Activated T-cell treated with anti-CD3 and anti-CD28 coated beads, Interleukin-2, amount 50 U/mL, for 24 hours (primary cell): Measurements from ENCODE around the gene ACAP3.

Source experiments
- DNase-seq: peaks from one replicate; pipeline ENCODE4 v3.0.0-alpha.2; 2020
- H3K27ac Mint-ChIP-seq: 2 replicates; pipeline ENCODE4 v1.8.0; 2020; ENCODE audit warnings: mild to moderate bottlenecking, mixed read lengths
- H3K27me3 Mint-ChIP-seq: 2 replicates; pipeline ENCODE4 v1.8.0; 2020; ENCODE audit warnings: mixed read lengths
- H3K36me3 Mint-ChIP-seq: 2 replicates; pipeline ENCODE4 v1.8.0; 2020; ENCODE audit warnings: low read depth, mixed read lengths
- H3K4me1 Mint-ChIP-seq: 2 replicates; pipeline ENCODE4 v1.8.0; 2020; ENCODE audit warnings: low read depth, mixed read lengths
- H3K4me3 Mint-ChIP-seq: 2 replicates; pipeline ENCODE4 v1.8.0; 2020; ENCODE audit warnings: mild to moderate bottlenecking, moderate library complexity, mixed read lengths
- H3K9me3 Mint-ChIP-seq: 2 replicates; pipeline ENCODE4 v1.8.0; 2020; ENCODE audit warnings: mixed read lengths

Gene ACAP3

DNA sequence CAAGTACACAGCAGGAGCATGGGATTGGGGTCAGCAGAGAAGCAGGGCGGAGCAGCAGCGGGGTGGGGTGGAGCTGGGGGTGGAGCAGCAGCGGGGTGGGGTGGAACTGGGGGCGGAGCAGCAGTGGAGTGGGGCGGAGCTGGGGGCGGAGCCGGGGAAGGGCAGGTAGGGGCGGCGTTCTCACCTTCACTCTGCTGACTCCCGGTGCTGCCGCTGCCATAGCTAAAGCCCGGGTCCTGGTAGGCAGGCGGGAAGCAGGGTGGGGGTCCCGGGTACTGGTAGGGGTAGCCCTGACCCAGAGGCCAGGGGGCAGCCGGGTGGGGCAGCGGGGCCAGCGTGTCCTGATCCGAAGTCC, 30.0 kb upstream of the ACAP3 start:
- no peaks in the 10 kb centered on the region for H3K27me3 Mint-ChIP-seq

DNA sequence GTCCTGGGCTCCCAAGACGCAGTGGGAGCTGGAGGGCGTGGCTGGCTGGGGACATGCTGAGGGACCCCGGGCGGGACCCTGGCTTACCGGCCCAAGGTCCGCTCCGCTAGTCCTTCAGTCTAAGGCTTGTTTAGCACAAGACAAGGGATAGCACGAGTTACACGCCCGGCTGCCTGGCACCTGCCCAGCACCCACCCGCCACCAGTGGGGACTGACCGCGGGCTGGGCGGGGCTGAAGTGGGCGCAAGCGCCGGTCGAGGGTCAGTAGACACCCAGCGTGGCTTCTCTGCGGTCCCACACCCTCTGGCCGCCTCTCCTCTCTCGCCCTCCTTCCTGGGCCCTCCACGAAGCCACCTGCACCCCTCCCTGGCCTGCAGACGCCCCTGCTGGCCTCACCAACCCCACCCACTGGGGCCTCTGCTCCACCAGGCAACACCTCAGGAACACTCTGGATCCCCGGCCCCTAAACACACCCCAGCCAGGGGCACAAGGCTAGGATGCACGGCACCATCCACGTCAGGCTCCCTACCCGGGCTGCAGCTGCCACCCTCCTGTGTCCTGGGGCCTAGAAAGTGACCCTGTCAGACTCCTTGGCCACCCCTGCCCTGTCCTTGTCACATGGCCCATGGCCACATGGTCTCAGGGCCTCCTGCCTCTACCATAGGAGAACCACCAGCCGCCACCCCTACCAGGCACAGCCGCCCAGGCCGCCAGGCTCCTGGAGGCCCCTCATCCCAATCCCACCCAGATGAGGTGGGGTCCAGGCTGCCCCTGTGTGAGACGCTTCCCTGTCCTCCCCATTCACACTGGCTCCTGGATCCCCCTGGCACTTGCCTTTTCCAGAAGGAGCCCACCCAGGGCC, 29.4 kb upstream of the ACAP3 start:
- H3K27me3 Mint-ChIP-seq = no peaks in the 10 kb centered on the region
- no peak overlapping the region for H3K4me3 Mint-ChIP-seq
- peaks cover 46% of the 10 kb centered on the region for H3K36me3 Mint-ChIP-seq
- no peak for DNase-seq
- no peak overlapping the region for H3K27ac Mint-ChIP-seq
- no peaks in the 10 kb centered on the region for H3K4me1 Mint-ChIP-seq
- H3K9me3 Mint-ChIP-seq = no peaks in the 10 kb centered on the region

More for the DNA sequence above, 30.0 kb upstream of the ACAP3 start:
- Mint-ChIP-seq H3K4me1 (no peaks in the 10 kb centered on the region), H3K36me3 (peaks cover 46% of the 10 kb centered on the region), H3K4me3 (no peak overlapping the region), H3K27ac (no peak overlapping the region), H3K9me3 (no peaks in the 10 kb centered on the region)
- DNase-seq = peak; percentile 68

DNA sequence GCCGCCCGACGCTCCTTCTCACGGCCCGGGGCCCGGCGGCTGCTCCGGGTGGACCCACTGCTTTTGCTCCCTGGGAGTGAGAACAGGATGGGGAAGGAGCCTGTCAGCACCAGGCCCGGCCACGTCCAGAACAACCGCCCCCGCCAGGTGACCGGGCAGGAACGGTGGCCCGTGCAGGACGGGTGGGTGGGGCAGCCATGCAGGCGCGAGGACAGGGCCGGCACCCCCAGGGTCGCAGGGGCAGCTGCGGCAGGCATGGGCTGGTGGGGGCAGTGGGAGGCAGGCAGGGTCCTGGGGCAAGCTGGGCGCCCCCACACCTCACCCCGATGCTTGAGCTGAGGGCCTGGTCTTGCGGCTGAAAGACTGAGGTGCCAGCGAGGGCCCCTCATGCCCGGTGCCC, 28.7 kb upstream of the ACAP3 start:
- Mint-ChIP-seq H3K9me3 (no peaks in the 10 kb centered on the region), H3K27me3 (no peaks in the 10 kb centered on the region), H3K27ac (no peak overlapping the region), H3K4me3 (no peak overlapping the region), H3K4me1 (no peaks in the 10 kb centered on the region), H3K36me3 (peaks cover 41% of the 10 kb centered on the region)
- DNase-seq = no peak

DNA sequence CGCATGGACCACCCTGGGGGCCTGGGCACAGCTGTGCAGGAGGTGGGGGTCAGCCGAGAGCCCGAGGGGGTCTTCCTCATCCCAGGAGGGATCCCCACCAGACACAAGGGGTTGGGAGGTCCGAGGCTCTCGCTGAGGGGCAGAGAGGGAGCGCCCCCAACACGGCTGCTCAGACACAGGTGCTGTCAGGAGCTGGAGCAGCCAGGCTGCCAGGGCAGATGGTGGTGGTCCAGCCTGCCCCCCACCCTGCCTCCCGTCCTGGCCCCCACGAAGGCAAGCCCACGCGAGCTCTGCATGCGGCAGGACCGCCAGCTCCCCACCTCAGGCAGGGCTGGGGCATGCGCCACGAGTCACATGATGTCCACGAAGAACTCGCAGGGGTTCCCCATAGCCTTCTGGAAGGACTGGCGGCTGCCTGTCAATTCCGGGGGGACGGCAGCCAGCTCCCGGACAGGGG, 28.1 kb upstream of the ACAP3 start:
- H3K27ac Mint-ChIP-seq = no peak overlapping the region
- no peaks in the 10 kb centered on the region for H3K4me1 Mint-ChIP-seq
- no peak overlapping the region for H3K4me3 Mint-ChIP-seq
- H3K27me3 Mint-ChIP-seq = no peaks in the 10 kb centered on the region
- no peaks in the 10 kb centered on the region for H3K9me3 Mint-ChIP-seq
- no peak for DNase-seq
- H3K36me3 Mint-ChIP-seq = peaks cover 35% of the 10 kb centered on the region

DNA sequence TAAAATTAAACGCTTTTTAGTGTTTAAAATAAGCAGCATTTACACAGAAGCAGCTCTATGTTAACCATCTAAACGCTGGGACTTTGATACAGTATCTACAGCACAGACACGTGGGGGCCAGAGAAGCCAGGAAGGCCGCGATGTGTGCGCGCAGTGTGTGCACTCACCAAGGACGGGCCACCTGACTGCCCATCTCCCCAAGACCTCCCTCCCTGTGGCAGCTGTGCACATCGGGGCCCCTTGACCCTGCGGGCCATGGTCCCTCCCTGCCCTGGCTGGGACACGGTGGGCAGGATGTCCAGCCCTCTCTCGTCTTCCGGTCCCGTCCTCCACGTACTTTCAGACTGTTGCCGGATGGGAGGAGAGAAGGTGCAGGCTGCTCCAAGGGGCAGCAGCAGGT, 27.6 kb upstream of the ACAP3 start:
- Mint-ChIP-seq H3K9me3 (no peaks in the 10 kb centered on the region), H3K27me3 (no peaks in the 10 kb centered on the region), H3K27ac (no peak overlapping the region), H3K4me3 (no peak overlapping the region), H3K4me1 (no peaks in the 10 kb centered on the region), H3K36me3 (peaks cover 30% of the 10 kb centered on the region)
- DNase-seq = no peak

DNA sequence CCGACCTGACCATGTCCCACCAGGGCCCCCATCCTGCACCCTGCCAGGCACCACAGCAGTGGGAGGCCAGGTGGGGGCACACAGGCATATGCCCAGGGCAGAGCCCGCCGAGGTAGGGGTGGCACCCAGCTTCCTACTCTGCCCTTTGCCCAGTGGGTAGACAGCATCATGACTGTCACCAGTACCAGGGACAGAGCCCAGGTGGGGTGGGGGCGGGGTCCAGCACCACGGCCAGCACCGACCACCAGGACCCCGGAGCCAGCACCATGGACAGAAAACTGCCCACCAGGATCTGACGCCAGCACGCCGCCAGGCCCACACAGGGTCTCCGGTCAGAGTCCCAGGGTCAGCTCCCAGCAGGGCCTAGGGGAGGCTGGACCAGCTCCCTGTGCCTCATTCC, 27.1 kb upstream of the ACAP3 start:
- no peaks in the 10 kb centered on the region for H3K27me3 Mint-ChIP-seq
- no peaks in the 10 kb centered on the region for H3K4me1 Mint-ChIP-seq
- H3K4me3 Mint-ChIP-seq = no peak overlapping the region
- H3K36me3 Mint-ChIP-seq = peaks cover 25% of the 10 kb centered on the region
- no peak overlapping the region for H3K27ac Mint-ChIP-seq
- DNase-seq = no peak
- H3K9me3 Mint-ChIP-seq = no peaks in the 10 kb centered on the region

DNA sequence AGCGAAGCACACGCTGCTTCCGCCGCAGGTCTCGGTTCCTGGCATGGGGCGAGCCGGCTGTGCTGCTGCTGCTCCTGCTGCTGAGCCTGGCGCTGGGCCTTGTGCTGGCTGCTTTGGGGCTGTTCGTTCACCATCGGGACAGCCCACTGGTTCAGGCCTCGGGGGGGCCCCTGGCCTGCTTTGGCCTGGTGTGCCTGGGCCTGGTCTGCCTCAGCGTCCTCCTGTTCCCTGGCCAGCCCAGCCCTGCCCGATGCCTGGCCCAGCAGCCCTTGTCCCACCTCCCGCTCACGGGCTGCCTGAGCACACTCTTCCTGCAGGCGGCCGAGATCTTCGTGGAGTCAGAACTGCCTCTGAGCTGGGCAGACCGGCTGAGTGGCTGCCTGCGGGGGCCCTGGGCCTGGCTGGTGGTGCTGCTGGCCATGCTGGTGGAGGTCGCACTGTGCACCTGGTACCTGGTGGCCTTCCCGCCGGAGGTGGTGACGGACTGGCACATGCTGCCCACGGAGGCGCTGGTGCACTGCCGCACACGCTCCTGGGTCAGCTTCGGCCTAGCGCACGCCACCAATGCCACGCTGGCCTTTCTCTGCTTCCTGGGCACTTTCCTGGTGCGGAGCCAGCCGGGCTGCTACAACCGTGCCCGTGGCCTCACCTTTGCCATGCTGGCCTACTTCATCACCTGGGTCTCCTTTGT, 26.0 kb upstream of the ACAP3 start:
- peaks cover 17% of the 10 kb centered on the region for H3K36me3 Mint-ChIP-seq
- H3K4me3 Mint-ChIP-seq = no peak overlapping the region
- no peak for DNase-seq
- no peaks in the 10 kb centered on the region for H3K27me3 Mint-ChIP-seq
- no peak overlapping the region for H3K27ac Mint-ChIP-seq
- no peaks in the 10 kb centered on the region for H3K9me3 Mint-ChIP-seq
- H3K4me1 Mint-ChIP-seq = no peaks in the 10 kb centered on the region

DNA sequence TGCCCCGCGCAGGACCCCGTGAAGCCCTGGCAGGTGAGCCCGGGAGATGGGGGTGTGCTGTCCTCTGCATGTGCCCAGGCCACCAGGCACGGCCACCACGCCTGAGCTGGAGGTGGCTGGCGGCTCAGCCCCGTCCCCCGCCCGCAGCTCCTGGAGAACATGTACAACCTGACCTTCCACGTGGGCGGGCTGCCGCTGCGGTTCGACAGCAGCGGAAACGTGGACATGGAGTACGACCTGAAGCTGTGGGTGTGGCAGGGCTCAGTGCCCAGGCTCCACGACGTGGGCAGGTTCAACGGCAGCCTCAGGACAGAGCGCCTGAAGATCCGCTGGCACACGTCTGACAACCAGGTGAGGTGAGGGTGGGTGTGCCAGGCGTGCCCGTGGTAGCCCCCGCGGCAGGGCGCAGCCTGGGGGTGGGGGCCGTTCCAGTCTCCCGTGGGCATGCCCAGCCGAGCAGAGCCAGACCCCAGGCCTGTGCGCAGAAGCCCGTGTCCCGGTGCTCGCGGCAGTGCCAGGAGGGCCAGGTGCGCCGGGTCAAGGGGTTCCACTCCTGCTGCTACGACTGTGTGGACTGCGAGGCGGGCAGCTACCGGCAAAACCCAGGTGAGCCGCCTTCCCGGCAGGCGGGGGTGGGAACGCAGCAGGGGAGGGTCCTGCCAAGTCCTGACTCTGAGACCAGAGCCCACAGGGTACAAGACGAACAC, 25.2 kb upstream of the ACAP3 start:
- Mint-ChIP-seq H3K27ac (no peak overlapping the region), H3K9me3 (no peaks in the 10 kb centered on the region), H3K36me3 (peaks cover 12% of the 10 kb centered on the region), H3K27me3 (no peaks in the 10 kb centered on the region), H3K4me1 (no peaks in the 10 kb centered on the region), H3K4me3 (no peak overlapping the region)
- DNase-seq = no peak

DNA sequence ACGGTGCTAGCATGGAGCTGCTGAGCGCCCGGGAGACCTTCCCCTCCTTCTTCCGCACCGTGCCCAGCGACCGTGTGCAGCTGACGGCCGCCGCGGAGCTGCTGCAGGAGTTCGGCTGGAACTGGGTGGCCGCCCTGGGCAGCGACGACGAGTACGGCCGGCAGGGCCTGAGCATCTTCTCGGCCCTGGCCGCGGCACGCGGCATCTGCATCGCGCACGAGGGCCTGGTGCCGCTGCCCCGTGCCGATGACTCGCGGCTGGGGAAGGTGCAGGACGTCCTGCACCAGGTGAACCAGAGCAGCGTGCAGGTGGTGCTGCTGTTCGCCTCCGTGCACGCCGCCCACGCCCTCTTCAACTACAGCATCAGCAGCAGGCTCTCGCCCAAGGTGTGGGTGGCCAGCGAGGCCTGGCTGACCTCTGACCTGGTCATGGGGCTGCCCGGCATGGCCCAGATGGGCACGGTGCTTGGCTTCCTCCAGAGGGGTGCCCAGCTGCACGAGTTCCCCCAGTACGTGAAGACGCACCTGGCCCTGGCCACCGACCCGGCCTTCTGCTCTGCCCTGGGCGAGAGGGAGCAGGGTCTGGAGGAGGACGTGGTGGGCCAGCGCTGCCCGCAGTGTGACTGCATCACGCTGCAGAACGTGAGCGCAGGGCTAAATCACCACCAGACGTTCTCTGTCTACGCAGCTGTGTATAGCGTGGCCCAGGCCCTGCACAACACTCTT, 24.5 kb upstream of the ACAP3 start:
- H3K4me1 Mint-ChIP-seq = no peaks in the 10 kb centered on the region
- H3K36me3 Mint-ChIP-seq = peaks cover 13% of the 10 kb centered on the region
- DNase-seq = no peak
- H3K4me3 Mint-ChIP-seq = no peak overlapping the region
- no peak overlapping the region for H3K27ac Mint-ChIP-seq
- no peaks in the 10 kb centered on the region for H3K27me3 Mint-ChIP-seq
- no peaks in the 10 kb centered on the region for H3K9me3 Mint-ChIP-seq

DNA sequence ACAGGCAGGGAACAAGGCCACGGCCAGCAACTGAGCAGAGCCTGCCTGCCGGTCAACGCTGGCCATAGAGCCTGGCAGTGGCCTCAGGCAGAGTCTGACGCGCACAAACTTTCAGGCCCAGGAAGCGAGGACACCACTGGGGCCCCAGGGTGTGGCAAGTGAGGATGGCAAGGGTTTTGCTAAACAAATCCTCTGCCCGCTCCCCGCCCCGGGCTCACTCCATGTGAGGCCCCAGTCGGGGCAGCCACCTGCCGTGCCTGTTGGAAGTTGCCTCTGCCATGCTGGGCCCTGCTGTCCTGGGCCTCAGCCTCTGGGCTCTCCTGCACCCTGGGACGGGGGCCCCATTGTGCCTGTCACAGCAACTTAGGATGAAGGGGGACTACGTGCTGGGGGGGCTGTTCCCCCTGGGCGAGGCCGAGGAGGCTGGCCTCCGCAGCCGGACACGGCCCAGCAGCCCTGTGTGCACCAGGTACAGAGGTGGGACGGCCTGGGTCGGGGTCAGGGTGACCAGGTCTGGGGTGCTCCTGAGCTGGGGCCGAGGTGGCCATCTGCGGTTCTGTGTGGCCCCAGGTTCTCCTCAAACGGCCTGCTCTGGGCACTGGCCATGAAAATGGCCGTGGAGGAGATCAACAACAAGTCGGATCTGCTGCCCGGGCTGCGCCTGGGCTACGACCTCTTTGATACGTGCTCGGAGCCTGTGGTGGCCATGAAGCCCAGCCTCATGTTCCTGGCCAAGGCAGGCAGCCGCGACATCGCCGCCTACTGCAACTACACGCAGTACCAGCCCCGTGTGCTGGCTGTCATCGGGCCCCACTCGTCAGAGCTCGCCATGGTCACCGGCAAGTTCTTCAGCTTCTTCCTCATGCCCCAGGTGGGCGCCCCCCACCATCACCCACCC, 23.6 kb upstream of the ACAP3 start, which contains the start of gene TAS1R3:
TSS of gene TAS1R3 (plus strand) at position 213 of the 898 bp plus-strand sequence. CDS start at position 279, 66 bp downstream.
- Mint-ChIP-seq H3K4me1 (peaks cover 4% of the 10 kb centered on the region), H3K4me3 (no peak within 1 kb of the TSS), H3K27ac (no peak within 1 kb of the TSS), H3K27me3 (no peaks in the 10 kb centered on the region), H3K9me3 (no peaks in the 10 kb centered on the region), H3K36me3 (peaks cover 15% of the 10 kb centered on the region)
- no peak for DNase-seq

DNA sequence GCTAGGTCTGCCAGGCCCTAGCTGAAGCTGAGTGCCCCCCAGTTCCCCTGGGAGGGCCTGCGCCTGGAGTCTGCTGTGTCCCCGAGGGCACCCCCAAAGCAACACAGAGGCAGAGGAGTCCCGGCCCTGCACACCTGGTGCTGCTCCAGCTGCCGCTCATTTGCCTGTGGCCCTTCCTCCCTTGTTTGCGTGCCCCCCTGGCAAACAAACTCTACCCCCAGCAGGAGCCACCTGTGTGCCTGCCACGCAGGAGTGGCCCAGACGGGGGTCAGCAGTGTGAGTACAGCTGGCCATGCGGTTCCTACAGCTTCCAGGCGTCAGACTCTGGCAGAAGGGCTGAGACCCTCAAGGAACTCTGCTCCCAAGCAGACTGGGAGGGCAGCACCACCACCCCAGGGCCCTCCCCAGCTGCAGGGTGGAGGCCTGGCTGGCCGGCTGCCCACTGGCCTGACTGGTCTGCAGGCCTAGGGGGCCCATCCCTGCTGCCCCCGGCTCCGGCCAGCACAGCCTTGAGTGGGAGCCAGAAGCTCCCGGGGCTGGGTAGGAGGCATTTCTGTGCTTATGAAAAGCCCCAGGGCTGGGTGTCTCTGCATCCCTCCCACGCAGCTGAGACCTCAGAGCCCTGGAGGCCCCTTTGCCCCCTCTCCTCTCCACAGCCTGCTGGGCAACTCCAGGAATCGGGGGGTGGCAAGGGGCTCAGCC, 22.8 kb upstream of the ACAP3 start:
- Mint-ChIP-seq H3K4me1 (peaks cover 12% of the 10 kb centered on the region), H3K4me3 (no peak overlapping the region)

DNA sequence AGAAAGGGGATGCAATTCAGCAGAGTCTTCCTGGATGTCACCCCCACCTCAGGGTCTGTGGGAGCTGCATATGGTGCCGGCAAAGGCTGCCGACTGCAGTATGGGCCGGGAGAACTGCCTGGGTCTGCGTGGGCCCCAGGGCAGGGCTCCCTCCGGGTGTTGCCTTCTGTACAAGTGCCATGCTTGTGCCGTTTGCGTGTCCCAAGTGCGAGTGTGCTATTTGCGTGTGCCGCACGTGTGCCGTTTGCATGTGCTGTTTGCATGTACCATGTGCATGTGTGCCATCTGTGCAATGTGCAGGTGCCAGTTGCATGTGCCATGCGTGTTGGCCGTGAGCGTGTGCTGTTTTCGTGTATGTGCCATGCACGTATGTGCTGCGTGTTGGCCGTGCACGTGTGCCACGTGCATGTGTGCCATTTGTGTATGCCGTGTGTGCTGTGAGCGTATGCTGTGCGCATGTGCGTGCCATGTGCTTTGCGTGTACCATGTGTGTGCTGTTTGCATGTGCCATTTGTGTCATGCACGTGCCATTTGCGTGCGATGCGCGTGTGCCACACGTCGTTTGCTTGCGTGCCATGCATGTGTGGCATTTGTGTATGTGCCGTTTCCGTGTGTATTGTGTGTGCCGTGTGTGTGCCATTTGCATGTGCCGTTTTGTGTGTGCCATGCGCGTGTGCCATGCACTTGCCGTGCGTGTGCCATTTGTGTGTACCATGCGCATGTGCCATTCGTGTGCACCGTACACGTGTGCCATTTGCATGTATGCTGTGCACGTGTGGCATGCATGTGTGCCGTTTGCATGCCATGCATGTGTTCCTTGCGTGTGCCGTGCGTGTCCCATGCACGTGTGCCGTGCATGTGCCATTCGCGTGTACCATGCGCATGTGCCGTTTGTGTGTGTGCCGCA, 21.8 kb upstream of the ACAP3 start:
- Mint-ChIP-seq H3K36me3 (peaks cover 10% of the 10 kb centered on the region), H3K9me3 (no peaks in the 10 kb centered on the region), H3K27me3 (no peaks in the 10 kb centered on the region), H3K4me3 (no peak overlapping the region), H3K27ac (peak overlapping the region; percentile 52), H3K4me1 (peaks cover 16% of the 10 kb centered on the region)
- DNase-seq = no peak

More for the DNA sequence above, 22.8 kb upstream of the ACAP3 start:
- DNase-seq = no peak
- no peak overlapping the region for H3K27ac Mint-ChIP-seq
- no peaks in the 10 kb centered on the region for H3K27me3 Mint-ChIP-seq
- H3K36me3 Mint-ChIP-seq = peaks cover 14% of the 10 kb centered on the region
- no peaks in the 10 kb centered on the region for H3K9me3 Mint-ChIP-seq
